Right lobe of liver (tissue), 4 donors: ENCODE results near the gene VPS35L.

ENCODE experiments used
- CTCF ChIP-seq, 4 donors: fragments of 200-600 bp in 3 of 4; fragments of 450-650 bp in 1 of 4; IDR thresholded peaks; one replicate each; pipeline versions ENCODE4 v1.5.1 to v1.8.0; 2016 to 2022; ENCODE audit warnings: antibody characterized with exemption in 4 of 4, mild to moderate bottlenecking in 2 of 4
- POLR2A ChIP-seq: fragments of 450-650 bp; IDR thresholded peaks from one replicate; pipeline ENCODE4 v1.6.1; 2017; ENCODE audit warnings: antibody characterized with exemption, mild to moderate bottlenecking
- donor health status: DM: no; HTN: no; CAD: no.
- donor health status: DM: no; HTN: no; CAD: no.
- donor health status: DM: no; HTN: yes; CAD: no.

GRCh38 chr16:19548144-19548543 lies 7.4 kb upstream of the VPS35L start:
- no peak for TF ChIP-seq CTCF (IDR thresholded peaks at IDR 0.05)
- TF ChIP-seq POLR2A: no peak
